GM18507 (cell line): Measurements from ENCODE around the gene NCOA5.

Experiments used
- DNase-seq: peaks from one replicate; pipeline ENCODE4 v3.0.0; 2011; ENCODE audit warnings: low read depth; ENCODE audit not compliant: insufficient read length; ENCODE audit errors: extremely low spot score
- FAIRE-seq: peaks from 2 replicates; lab custom pipeline; 2011; peaks lifted over from hg19 to GRCh38; lab: Jason Lieb, UNC

NCOA5 gene

GRCh38 chr20:46070215-46070900, 19.4 kb downstream of the NCOA5 start:
- FAIRE-seq (no peak), DNase-seq (no peak)

GRCh38 chr20:46065691-46066090, 24.1 kb downstream of the NCOA5 start:
- FAIRE-seq (no peak), DNase-seq (no peak)

GRCh38 chr20:46065006-46065405, 24.8 kb downstream of the NCOA5 start:
- FAIRE-seq (no peak), DNase-seq (no peak)

GRCh38 chr20:46063652-46064054, 26.1 kb downstream of the NCOA5 start:
- DNase-seq (no peak), FAIRE-seq (no peak)

- DNase-seq (no peak), FAIRE-seq (no peak)
Measured at GRCh38 chr20:46063151-46063550, 26.6 kb downstream of the NCOA5 start.

GRCh38 chr20:46062621-46063020, 27.1 kb downstream of the NCOA5 start:
- FAIRE-seq (no peak), DNase-seq (no peak)

- FAIRE-seq (no peak), DNase-seq (no peak)
Measured at GRCh38 chr20:46062151-46062550, 27.6 kb downstream of the NCOA5 start.

- FAIRE-seq, result no peak
Measured at GRCh38 chr20:46060975-46061374, 28.8 kb downstream of the NCOA5 start.

GRCh38 chr20:46060301-46060881, 29.4 kb downstream of the NCOA5 start:
- DNase-seq (no peak), FAIRE-seq (no peak)

More at GRCh38 chr20:46060975-46061374, 28.8 kb downstream of the NCOA5 start:
- DNase-seq, result no peak

- FAIRE-seq (no peak), DNase-seq (no peak)
Measured at GRCh38 chr20:46058599-46059281, 31.0 kb downstream of the NCOA5 start.

GRCh38 chr20:46057856-46058598, 31.7 kb downstream of the NCOA5 start:
- FAIRE-seq (no peak), DNase-seq (no peak)

- no peak for DNase-seq
Measured at GRCh38 chr20:46056970-46057855, 32.5 kb downstream of the NCOA5 start.

GRCh38 chr20:46056027-46056833, 33.5 kb downstream of the NCOA5 start:
- no peak for DNase-seq
- FAIRE-seq, result no peak

More at GRCh38 chr20:46056970-46057855, 32.5 kb downstream of the NCOA5 start:
- FAIRE-seq, result no peak

GRCh38 chr20:46055269-46055668, 34.5 kb downstream of the NCOA5 start:
- no peak for FAIRE-seq
- DNase-seq, result no peak

- FAIRE-seq (no peak), DNase-seq (no peak)
Measured at GRCh38 chr20:46054606-46055005, 35.2 kb downstream of the NCOA5 start.

- DNase-seq, result no peak
- FAIRE-seq, result no peak
Measured at GRCh38 chr20:46053416-46053815, 36.3 kb downstream of the NCOA5 start.

- no peak for DNase-seq
- no peak for FAIRE-seq
Measured at GRCh38 chr20:46051556-46052308, 38.0 kb downstream of the NCOA5 start.

- no peak for FAIRE-seq
- no peak for DNase-seq
Measured at GRCh38 chr20:46050885-46051284, 38.9 kb downstream of the NCOA5 start.
